GM18526 (cell line): ENCODE results near the gene ZNF10.
A peak's percentile ranks its signal among the peaks of the same experiment; 100 is the strongest.

Source experiments
- POLR2A ChIP-seq: IDR thresholded peaks from 3 replicates; pipeline ENCODE4 v1.6.1; 2011; ENCODE audit not compliant: insufficient read length; ENCODE audit errors: extremely low read depth

The ZNF10 gene

DNA sequence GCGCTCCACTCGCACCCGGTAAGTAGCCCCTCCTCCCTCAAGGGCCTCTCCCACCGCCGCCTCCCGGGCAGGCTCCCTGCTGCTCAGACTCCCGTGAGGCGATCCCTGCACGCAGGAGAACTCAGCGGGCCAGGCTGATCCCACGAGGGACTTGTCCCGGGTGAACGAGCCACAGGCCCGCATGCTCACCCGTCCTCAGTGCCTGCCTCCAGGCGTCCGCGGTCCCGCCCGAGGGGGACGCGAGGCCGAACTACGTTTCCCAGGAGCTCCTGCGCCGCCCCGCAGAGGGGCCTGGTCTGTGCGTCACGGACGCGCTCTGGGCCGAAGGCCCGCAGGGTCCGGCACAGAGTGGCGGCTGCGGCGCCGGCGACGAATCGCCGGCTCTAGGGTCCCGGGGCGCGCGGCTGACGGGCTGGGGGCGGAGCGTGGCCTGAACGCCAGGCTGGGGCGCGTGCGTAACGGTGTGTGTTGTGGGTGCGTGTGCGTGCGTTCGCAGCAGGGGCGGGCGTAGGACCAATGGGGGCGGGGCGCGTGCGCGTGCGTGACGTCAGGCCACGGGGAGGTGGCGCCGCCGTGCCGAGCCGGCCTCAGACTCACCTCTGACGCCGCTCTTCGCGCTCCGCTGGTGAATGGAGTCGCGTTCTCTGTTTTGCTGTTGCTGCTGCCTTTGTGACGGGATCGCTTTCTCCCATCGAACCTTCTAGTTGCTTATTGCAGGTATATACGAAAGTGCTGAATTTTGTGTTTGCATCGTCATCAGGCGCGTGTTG lies at the start of gene ZNF10, which contains the start of gene ZNF891:
ZNF10 (plus strand) TSS at position 590 of the 770 bp plus-strand sequence. CDS start 13,866 bp downstream, outside the sequence.
ZNF891 (minus strand) TSS at position 237 of the 770 bp plus-strand sequence. CDS start 8,356 bp downstream, outside the sequence.
- TF ChIP-seq POLR2A = peak; percentile 88

DNA sequence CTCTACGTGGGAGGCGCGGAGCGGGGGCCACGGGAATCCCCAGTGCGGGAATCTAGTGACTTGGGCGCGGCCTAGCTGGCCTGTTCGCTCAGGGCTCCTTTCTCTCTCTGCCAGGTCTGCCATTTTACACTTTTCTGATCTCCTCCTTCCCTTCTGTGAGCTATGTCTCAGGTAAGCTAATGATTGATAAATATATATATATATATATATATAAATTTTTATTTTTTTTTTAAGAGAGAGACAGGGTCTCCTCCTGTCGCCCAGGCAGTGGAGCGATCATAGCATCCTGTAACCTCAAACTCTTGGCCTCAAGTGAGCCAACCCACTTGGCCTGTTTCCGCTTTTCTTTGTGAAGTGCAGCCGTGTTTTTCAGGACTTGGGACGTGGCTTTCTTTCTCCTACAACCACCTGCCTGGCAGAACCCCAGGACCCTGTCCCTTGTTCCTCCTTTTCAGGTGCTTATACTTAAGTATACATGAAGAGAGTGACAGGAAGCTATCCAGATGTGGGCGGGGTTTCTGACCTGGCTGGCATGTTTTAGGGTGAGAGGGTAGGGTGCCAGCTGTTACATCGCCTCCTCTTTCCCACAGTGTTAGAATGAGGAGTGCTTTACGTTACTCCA lies 49.2 kb upstream of the ZNF10 start:
- no peak for TF ChIP-seq POLR2A

DNA sequence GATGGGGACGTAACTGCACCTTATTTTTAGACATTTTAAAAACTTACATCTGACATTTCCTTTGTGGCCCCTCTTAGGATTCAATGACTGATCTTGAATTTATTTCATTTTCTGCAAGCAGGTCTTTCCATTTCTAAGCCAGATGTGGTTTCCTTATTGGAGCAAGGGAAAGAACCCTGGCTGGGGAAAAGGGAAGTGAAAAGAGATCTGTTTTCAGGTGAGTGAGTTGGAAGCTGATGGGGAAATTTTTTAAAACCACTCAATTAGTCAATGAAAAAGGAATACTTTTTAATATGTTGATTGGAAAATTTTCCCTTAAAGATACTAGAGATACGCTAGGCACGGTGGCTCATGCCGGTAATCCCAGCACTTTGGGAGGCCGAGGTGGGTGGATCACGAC lies 47.1 kb upstream of the ZNF10 start:
- no peak for TF ChIP-seq POLR2A

GRCh38 chr12:133105620-133106019 lies 24.8 kb upstream of the ZNF10 start:
- no peak for TF ChIP-seq POLR2A

- no peak for TF ChIP-seq POLR2A
Observed at GRCh38 chr12:133106253-133106652, 24.2 kb upstream of the ZNF10 start.

DNA sequence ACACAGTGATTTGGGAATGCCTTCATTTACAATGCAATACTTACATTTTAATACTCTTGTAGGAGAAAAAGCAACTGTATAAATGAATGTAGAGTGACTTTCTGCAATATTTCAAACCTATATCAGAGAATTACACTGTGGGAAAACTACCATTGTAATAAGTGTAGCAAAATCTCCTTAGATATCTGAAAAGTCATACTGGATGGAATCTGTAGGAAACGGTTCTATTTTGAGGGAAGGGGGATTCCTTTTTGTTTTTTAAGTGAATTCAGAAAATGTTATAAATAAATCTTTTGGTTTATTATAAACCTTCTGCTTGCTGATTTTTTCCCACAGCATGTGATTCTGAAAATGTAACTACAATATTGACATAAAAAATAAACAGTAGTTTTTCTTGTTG lies 23.3 kb upstream of the ZNF10 start:
- TF ChIP-seq POLR2A = no peak

DNA sequence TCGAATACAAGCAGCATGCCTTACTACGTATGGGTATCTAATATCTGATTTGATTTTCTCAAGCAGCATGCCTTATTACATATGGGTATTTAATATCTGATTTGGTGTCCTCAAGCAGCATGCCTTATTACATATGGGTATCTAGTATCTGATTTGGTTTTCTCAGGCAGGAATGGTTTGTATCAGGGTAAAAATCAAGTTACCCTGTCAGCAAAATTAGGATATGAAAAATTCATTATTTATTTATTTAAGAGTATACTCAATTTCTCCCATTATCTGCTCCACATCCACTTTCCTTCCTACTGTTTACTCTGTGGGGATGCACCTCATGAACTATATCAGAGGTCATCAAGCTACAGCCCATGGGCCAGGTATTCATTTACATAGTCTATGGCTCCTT lies 22.3 kb upstream of the ZNF10 start:
- no peak for TF ChIP-seq POLR2A

GRCh38 chr12:133120385-133121191 lies 9.8 kb upstream of the ZNF10 start:
- no peak for TF ChIP-seq POLR2A

DNA sequence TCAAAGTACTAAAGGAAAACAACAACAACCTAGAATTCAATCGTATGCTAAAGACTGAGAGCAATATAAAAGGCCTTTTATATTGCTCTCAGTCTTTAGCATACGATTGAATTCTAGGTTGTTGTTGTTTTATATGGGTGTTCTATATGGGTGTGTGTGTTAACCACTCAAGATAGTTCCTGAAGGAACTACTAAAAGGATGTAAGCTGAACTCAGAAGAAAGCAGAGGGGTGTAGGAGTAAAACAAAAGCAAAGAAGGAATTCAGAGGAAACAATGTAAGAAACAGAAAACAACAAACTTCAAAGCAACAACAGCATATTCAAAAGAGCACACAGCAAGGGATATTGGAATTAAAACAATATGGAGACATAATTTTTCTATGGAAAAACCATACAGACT lies 5.8 kb upstream of the ZNF10 start:
- no peak for TF ChIP-seq POLR2A

- TF ChIP-seq POLR2A = no peak
Observed at GRCh38 chr12:133129368-133130037, 924 bp upstream of the ZNF10 start.

GRCh38 chr12:133130808-133131128 lies 341 bp downstream of the ZNF10 start:
- no peak for TF ChIP-seq POLR2A

DNA sequence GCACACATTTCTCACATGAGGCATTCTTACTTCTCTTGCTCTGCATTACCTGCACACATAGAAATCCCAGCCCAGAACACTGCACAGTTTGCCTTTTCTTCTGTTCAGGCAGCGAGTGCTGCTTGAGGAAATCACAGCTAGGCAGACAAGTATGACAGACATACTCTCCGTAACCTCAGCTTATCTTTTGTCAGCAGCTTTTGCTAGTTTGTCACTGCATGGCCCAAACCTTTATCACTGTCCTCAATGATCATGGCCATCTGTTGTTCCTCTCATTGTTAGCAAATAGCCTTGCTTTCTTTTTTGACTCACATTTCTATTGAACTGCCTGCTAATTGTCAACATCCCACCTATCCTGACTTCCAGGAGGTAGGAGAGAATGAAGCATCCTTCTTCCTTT lies 5.3 kb downstream of the ZNF10 start:
- TF ChIP-seq POLR2A = no peak

GRCh38 chr12:133145981-133146380 lies 15.6 kb downstream of the ZNF10 start:
- TF ChIP-seq POLR2A = no peak

DNA sequence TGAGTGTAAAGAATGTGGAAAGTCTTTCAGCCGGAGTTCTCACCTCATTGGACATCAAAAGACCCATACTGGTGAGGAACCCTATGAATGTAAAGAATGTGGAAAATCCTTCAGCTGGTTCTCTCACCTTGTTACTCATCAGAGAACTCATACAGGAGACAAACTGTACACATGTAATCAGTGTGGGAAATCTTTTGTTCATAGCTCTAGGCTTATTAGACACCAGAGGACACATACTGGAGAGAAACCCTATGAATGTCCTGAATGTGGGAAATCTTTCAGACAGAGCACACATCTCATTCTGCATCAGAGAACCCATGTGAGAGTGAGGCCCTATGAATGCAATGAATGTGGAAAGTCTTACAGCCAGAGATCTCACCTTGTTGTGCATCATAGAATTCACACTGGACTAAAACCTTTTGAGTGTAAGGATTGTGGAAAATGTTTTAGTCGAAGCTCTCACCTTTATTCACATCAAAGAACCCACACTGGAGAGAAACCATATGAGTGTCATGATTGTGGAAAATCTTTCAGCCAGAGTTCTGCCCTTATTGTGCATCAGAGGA lies 25.8 kb downstream of the ZNF10 start:
- no peak for TF ChIP-seq POLR2A

DNA sequence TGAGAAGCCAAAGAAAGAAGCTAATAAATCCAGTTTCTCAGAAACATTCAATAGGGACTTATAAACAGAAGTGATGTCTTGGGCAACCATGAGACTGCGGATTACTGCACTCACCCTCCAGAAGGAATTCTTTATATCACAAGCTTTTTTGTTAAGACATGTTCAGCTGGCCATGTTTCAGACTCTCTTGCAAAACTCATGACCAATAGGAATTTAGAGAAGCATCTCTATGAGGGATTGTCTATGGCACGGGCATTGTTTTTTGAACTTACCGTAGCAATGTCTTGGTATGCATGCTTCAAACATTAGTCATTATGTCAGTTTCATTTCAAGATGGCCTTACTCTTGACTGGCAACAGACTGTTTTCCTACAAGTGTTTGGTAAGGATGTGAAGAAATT lies 35.3 kb downstream of the ZNF10 start:
- no peak for TF ChIP-seq POLR2A
